Measurements from ENCODE around the gene USO1. TPM values are rescaled to one million over a fixed set of nuclear protein-coding genes. Genes with fewer than 3 reads are reported as not detected.

Gene USO1
- total and polyA plus RNA-seq, 9 of the 15 experiments (the other 6 are each of a cell fraction or from before 2014, with no cell fraction given) = 19.3 to 97.8 (median 48.5) TPM

GRCh38 chr4:75698162-75698962, 26.0 kb upstream of the USO1 start (continued):
- peak; percentile 60 for TF ChIP-seq ZNF766 (CRISPR knock-in tag; conservative IDR thresholded peaks at IDR 0.05)
- peak; percentile 48 for TF ChIP-seq PRDM10 (IDR thresholded peaks at IDR 0.05; ENCODE audit: partially characterized antibody)
- TF ChIP-seq RBFOX2 (IDR thresholded peaks at IDR 0.05; ENCODE audit: low read depth, low read length) = no peak
- no peak for TF ChIP-seq RERE (CRISPR knock-in tag; IDR thresholded peaks at IDR 0.05; ENCODE audit: borderline replicate concordance)
- TF ChIP-seq L3MBTL2 (IDR thresholded peaks at IDR 0.05) = peak; percentile 60; the same call in 1 of the 2 replicates
- no peak for TF ChIP-seq CSDE1 (IDR thresholded peaks at IDR 0.05)
- TF ChIP-seq, protein P1, sequence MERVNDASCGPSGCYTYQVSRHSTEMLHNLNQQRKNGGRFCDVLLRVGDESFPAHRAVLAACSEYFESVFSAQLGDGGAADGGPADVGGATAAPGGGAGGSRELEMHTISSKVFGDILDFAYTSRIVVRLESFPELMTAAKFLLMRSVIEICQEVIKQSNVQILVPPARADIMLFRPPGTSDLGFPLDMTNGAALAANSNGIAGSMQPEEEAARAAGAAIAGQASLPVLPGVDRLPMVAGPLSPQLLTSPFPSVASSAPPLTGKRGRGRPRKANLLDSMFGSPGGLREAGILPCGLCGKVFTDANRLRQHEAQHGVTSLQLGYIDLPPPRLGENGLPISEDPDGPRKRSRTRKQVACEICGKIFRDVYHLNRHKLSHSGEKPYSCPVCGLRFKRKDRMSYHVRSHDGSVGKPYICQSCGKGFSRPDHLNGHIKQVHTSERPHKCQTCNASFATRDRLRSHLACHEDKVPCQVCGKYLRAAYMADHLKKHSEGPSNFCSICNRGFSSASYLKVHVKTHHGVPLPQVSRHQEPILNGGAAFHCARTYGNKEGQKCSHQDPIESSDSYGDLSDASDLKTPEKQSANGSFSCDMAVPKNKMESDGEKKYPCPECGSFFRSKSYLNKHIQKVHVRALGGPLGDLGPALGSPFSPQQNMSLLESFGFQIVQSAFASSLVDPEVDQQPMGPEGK (CRISPR knock-in tag; IDR thresholded peaks at IDR 0.05; ENCODE audit: borderline replicate concordance) = no peak
- peak; percentile 34; the same call in 1 of the 2 replicates for TF ChIP-seq JUND (IDR thresholded peaks at IDR 0.05; ENCODE audit: borderline replicate concordance, low read depth, low read length)
- no peak for TF ChIP-seq JUND (tag; IDR thresholded peaks at IDR 0.05; ENCODE audit: borderline replicate concordance, low read depth, low read length)
- no peak for TF ChIP-seq ZBTB33 (CRISPR knock-in tag; IDR thresholded peaks at IDR 0.05)
